Mammary epithelial cell (primary cell): ENCODE measurements around the gene RSPH10B.

Source experiments
- EZH2 ChIP-seq: IDR thresholded peaks from 2 replicates; pipeline ENCODE4 v1.6.1; 2012; ENCODE audit warnings: low read length, inconsistent platforms, borderline replicate concordance
- TF ChIP-seq, protein P1 (sequence below), 2 donors: IDR thresholded peaks in 1 of 2; conservative IDR thresholded peaks in 1 of 2; 2 replicates each; pipeline ENCODE4 v1.5.1; 2011 to 2012; ENCODE audit warnings: inconsistent platforms in 2 of 2, low read length in 2 of 2, mild to moderate bottlenecking in 2 of 2, control low read depth in 1 of 2, low read depth in 1 of 2; ENCODE audit not compliant: insufficient read depth in 1 of 2; ENCODE audit errors: extremely low read depth in 1 of 2

- no peak for TF ChIP-seq EZH2
- TF ChIP-seq, protein P1, sequence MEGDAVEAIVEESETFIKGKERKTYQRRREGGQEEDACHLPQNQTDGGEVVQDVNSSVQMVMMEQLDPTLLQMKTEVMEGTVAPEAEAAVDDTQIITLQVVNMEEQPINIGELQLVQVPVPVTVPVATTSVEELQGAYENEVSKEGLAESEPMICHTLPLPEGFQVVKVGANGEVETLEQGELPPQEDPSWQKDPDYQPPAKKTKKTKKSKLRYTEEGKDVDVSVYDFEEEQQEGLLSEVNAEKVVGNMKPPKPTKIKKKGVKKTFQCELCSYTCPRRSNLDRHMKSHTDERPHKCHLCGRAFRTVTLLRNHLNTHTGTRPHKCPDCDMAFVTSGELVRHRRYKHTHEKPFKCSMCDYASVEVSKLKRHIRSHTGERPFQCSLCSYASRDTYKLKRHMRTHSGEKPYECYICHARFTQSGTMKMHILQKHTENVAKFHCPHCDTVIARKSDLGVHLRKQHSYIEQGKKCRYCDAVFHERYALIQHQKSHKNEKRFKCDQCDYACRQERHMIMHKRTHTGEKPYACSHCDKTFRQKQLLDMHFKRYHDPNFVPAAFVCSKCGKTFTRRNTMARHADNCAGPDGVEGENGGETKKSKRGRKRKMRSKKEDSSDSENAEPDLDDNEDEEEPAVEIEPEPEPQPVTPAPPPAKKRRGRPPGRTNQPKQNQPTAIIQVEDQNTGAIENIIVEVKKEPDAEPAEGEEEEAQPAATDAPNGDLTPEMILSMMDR (conservative IDR thresholded peaks at IDR 0.05 in 1 of 2, IDR thresholded peaks at IDR 0.05 in 1 of 2; ENCODE audit: extremely low read depth in 1 of 2, insufficient read depth in 1 of 2, low read depth in 1 of 2, low read length in 2 of 2) = no peak
These were observed 78.0 kb downstream of the RSPH10B start for GRCh38 chr7:5892498-5892897.
